ENCODE measurements around the gene DACH1. TPM values are rescaled to one million over a fixed set of nuclear protein-coding genes. Genes with fewer than 3 reads are reported as not detected.

The DACH1 gene
- total RNA-seq, 1 experiment from 2014 or later, result 1.2 TPM

DNA sequence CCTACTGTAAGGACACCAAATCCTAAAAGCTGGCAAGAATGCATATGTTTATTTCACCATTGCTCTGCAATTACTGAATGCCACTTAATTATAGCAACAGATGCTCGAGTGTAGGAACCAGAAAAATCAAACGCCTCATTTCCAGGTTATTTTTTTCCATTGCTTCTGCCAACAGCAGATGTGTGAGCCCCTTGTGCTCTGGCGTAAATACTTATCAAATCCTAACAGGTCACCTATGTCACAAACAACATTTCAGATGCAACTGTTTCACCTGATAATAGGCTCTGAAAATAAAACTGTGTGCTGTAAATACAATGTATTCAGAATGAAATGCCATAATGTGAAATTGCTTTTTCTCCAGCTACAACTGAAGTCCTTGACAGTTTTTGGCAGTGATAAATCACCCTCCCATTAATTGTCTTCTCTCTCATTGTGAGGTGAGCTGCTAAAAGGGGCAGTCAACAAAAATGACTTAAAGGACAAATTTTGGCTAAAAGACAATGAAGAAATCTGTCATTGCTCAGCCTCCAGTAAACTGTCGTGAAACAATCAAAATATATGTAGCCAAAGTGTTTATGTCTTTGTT is 344.0 kb downstream of the DACH1 start:
- Histone ChIP-seq H3K27me3 (replicated peaks; ENCODE audit: control insufficient read depth, insufficient read depth, low read length) (no peaks in the 10 kb centered on the region), H3K4me1 (no peaks in the 10 kb centered on the region), H3K4me3 (ENCODE audit: low read depth, low read length) (no peak overlapping the region), H3K36me3 (ENCODE audit: control insufficient read depth, insufficient read depth, low read length) (no peaks in the 10 kb centered on the region), H3K9me3 (no peaks in the 10 kb centered on the region)
- no peaks in the 10 kb centered on the region for H3K9me3 Mint-ChIP-seq (ENCODE audit: unreplicated experiment)
- ChIA-PET CTCF (no interaction called here), POLR2A (no interaction called here)
- no peak overlapping the region for H3K4me3 Mint-ChIP-seq (ENCODE audit: unreplicated experiment)
- DNase-seq, result no peak
- H3K27me3 Mint-ChIP-seq (ENCODE audit: insufficient read depth, unreplicated experiment), result no peaks in the 10 kb centered on the region
- H3K4me1 Mint-ChIP-seq (ENCODE audit: low read depth, unreplicated experiment), result no peaks in the 10 kb centered on the region
- H3K27ac Mint-ChIP-seq (ENCODE audit: unreplicated experiment), result no peak overlapping the region
- no TSS peak for BruUV-seq (replicated peaks)
- no peaks in the 10 kb centered on the region for H3K36me3 Mint-ChIP-seq (ENCODE audit: insufficient read depth, unreplicated experiment)
- intact Hi-C loops (cut with micrococcal nuclease; ENCODE audit: unreplicated experiment), result no loop called here
- TF ChIP-seq, protein P1, sequence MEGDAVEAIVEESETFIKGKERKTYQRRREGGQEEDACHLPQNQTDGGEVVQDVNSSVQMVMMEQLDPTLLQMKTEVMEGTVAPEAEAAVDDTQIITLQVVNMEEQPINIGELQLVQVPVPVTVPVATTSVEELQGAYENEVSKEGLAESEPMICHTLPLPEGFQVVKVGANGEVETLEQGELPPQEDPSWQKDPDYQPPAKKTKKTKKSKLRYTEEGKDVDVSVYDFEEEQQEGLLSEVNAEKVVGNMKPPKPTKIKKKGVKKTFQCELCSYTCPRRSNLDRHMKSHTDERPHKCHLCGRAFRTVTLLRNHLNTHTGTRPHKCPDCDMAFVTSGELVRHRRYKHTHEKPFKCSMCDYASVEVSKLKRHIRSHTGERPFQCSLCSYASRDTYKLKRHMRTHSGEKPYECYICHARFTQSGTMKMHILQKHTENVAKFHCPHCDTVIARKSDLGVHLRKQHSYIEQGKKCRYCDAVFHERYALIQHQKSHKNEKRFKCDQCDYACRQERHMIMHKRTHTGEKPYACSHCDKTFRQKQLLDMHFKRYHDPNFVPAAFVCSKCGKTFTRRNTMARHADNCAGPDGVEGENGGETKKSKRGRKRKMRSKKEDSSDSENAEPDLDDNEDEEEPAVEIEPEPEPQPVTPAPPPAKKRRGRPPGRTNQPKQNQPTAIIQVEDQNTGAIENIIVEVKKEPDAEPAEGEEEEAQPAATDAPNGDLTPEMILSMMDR (IDR thresholded peaks at IDR 0.05; ENCODE audit: insufficient read depth in 1 of 2, low read depth in 1 of 2, low read length in 1 of 2, severe bottlenecking in 1 of 2, unreplicated experiment in 1 of 2), result no peak

GRCh38 chr13:71517004-71517403 is 350.0 kb downstream of the DACH1 start:
- Mint-ChIP-seq H3K36me3 (ENCODE audit: insufficient read depth, unreplicated experiment) (no peaks in the 10 kb centered on the region), H3K27ac (ENCODE audit: unreplicated experiment) (no peak overlapping the region), H3K4me1 (ENCODE audit: low read depth, unreplicated experiment) (no peaks in the 10 kb centered on the region), H3K9me3 (ENCODE audit: unreplicated experiment) (no peaks in the 10 kb centered on the region), H3K27me3 (ENCODE audit: insufficient read depth, unreplicated experiment) (no peaks in the 10 kb centered on the region), H3K4me3 (ENCODE audit: unreplicated experiment) (no peak overlapping the region)
- TF ChIP-seq, protein P1 (IDR thresholded peaks at IDR 0.05; ENCODE audit: insufficient read depth in 1 of 2, low read depth in 1 of 2, low read length in 1 of 2, severe bottlenecking in 1 of 2, unreplicated experiment in 1 of 2), result no peak
- no peak for DNase-seq
- no peaks in the 10 kb centered on the region for H3K36me3 ChIP-seq (ENCODE audit: control insufficient read depth, insufficient read depth, low read length)
- H3K27me3 ChIP-seq (replicated peaks; ENCODE audit: control insufficient read depth, insufficient read depth, low read length), result no peaks in the 10 kb centered on the region
- no TSS peak for BruUV-seq (replicated peaks)
- ChIA-PET POLR2A (no interaction called here), CTCF (no interaction called here)
- H3K4me1 ChIP-seq, result no peaks in the 10 kb centered on the region
- intact Hi-C loops (cut with micrococcal nuclease; ENCODE audit: unreplicated experiment), result no loop called here
- H3K4me3 ChIP-seq (ENCODE audit: low read depth, low read length), result no peak overlapping the region
- no peaks in the 10 kb centered on the region for H3K9me3 ChIP-seq

- Mint-ChIP-seq H3K27me3 (ENCODE audit: insufficient read depth, unreplicated experiment) (no peaks in the 10 kb centered on the region), H3K27ac (ENCODE audit: unreplicated experiment) (no peak overlapping the region), H3K9me3 (ENCODE audit: unreplicated experiment) (no peaks in the 10 kb centered on the region), H3K36me3 (ENCODE audit: insufficient read depth, unreplicated experiment) (no peaks in the 10 kb centered on the region), H3K4me1 (ENCODE audit: low read depth, unreplicated experiment) (no peaks in the 10 kb centered on the region), H3K4me3 (ENCODE audit: unreplicated experiment) (no peak overlapping the region)
- H3K9me3 ChIP-seq, result no peaks in the 10 kb centered on the region
- H3K27me3 ChIP-seq (replicated peaks; ENCODE audit: control insufficient read depth, insufficient read depth, low read length), result no peaks in the 10 kb centered on the region
- H3K36me3 ChIP-seq (ENCODE audit: control insufficient read depth, insufficient read depth, low read length), result no peaks in the 10 kb centered on the region
- TF ChIP-seq, protein P1 (IDR thresholded peaks at IDR 0.05; ENCODE audit: insufficient read depth in 1 of 2, low read depth in 1 of 2, low read length in 1 of 2, severe bottlenecking in 1 of 2, unreplicated experiment in 1 of 2), result no peak
- H3K4me3 ChIP-seq (ENCODE audit: low read depth, low read length), result no peak overlapping the region
- H3K4me1 ChIP-seq, result no peaks in the 10 kb centered on the region
- CTCF ChIA-PET, result no interaction called here
- no TSS peak for BruUV-seq (replicated peaks)
- intact Hi-C loops (cut with micrococcal nuclease; ENCODE audit: unreplicated experiment), result no loop called here
- POLR2A ChIA-PET, result no interaction called here
- DNase-seq, result no peak
These were observed 350.5 kb downstream of the DACH1 start for GRCh38 chr13:71516521-71516920.

All from Caco-2 (cell line).